Suppressor macrophage treated with lipopolysaccharide for 1 hour (primary cell): ENCODE measurements around the gene SDF2.

Source experiments
- DNase-seq, 3 donors: peaks; one replicate each; pipeline ENCODE4 v3.0.0-alpha.2; 2020 to 2022

The SDF2 gene

DNA sequence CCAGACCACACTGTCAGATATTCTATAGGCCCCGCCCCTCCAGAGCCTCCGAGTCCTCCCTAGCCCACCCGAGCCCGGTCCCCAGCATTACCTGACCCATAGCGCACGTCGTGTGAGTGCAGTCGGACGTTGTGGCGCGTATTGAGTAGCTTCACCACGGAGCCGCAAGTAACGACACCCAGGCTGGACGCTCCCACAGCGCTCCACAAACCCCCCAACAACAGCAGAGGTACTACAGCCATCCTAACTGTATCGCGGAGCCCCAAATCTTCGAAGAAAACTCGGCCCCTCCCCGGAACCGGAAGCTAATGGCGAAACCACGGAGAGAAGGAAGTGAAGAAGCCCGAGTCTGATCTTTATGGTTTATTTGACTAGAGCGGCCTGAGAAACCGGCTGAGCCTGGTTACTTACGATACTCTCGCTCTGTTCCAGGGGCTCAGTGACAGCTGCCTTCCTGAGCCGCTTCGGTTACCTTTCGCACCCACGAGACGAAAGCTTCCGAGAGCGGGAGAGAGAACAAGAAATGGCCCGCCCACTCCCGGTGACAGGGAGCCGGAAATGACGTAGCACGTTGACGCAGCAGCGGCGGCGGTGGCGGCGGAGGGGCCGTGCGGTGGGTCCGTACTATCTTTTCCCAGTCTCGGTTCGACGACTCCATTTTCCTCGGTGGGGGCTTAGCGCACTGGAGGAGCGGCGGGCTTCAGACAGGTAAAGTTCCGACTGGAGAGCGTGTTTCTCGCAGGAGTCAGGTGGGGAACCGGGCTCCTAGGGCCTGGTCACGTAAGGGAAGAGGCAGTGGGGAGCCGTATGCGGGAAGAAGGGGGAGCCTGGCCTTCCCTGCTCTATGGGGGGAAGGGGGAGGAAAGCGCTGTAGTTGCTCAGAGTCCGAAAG, at the start of gene SDF2, which contains the start of gene SUPT6H:
TSS of gene SDF2 (minus strand) at position 272 of the 892 bp plus-strand sequence. CDS start at position 242, 30 bp downstream.
TSS of gene SUPT6H (plus strand) at position 571 of the 892 bp plus-strand sequence. CDS start 11,197 bp downstream, outside the sequence.
- peak; percentile 94 to 96 (median 96) for DNase-seq

- peak; percentile 85 to 94 (median 86) for DNase-seq
These were observed 49.4 kb upstream of the SDF2 start for GRCh38 chr17:28710861-28711722.

DNA sequence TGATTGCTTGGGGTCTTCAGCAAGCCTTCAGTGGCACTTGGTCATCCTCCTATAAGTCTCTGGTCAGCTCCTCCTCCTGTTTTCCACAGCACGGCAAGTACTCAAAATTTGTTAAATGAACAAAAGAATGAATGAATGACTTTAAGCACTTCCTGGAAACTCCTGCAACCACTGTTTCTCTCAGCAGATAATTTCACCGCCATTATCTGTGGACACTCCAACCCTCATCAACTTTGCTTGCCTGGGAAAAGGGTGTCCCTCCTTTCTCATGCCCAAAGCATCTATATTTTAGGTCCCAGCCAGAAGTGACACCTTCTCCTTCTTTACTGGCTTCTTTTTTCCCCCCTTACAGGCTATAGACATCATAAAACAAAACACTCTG, 45.6 kb upstream of the SDF2 start:
- no peak for DNase-seq

- DNase-seq, result no peak
These were observed 45.0 kb upstream of the SDF2 start for GRCh38 chr17:28706471-28707338.

- no peak for DNase-seq
These were observed 44.1 kb upstream of the SDF2 start for GRCh38 chr17:28705728-28706334.

DNA sequence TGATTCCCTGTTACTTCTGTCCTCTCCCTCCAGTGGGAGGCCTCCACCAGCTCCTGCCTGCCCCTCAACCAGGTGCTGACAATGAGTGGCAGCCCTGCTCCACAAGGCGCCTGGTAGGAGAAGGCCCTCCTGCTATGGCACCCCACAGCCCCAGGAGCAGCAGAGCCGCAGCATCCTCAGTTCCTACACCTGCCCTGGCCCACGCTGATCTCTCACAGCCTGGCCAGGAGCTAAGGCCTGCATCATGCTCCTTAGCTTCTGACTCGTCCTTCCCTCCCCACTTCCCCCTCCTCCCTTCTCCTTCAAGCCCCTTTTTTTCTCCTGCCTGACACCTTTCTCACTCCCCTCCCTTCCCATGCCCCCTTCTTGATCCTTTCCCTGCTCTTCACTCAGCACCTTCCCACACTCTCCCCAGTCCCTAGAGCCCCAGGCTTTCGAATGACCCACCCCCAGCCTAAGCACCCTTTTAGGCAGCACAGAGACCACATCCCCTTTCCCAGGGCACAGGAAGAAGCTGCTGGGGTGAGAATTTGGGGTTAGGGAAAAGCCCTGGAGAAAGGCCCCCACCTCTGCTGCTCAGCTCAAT, 43.5 kb upstream of the SDF2 start:
- DNase-seq, result no peak

- DNase-seq, result no peak
These were observed 42.6 kb upstream of the SDF2 start for GRCh38 chr17:28704219-28704858.

GRCh38 chr17:28703552-28704218, 42.0 kb upstream of the SDF2 start:
- DNase-seq, result no peak

- DNase-seq, result no peak
These were observed 41.0 kb upstream of the SDF2 start for GRCh38 chr17:28702752-28703150.

DNA sequence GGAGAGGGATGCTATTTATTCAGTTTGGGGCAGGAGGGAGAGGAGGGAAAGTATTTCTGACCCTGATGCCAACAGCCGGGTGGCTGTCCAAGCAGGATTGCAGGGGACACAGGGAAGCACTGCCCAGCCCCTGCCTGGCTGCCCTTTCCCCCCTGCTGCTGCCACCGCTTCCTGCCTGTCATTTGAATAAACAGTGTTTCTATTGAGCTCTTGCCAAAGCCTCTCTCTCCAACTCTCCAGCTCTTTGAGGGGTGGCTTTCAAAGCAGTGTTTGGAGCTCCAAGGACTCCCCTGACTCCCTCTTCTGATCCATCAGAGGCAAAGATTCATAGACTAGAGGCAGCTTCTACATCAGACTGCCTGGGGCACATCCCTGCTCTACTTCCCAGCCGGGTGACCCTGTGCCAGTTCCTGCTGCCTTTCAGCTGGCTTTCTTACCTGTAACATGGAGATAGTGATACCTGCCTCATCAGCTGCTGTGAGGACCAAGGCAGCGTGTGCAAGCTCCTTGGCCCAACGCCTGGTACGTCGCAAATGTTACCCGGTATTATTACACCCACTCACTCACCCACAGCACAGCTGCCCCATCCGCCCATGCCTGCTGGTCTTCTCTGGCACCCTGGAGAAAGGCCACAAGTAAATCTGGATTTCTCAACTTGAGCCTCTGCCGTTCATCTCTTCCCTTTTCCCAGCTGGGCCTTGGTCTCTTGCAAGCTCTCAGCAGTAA, 40.5 kb upstream of the SDF2 start:
- no peak for DNase-seq

- DNase-seq, result no peak
These were observed 39.3 kb upstream of the SDF2 start for GRCh38 chr17:28700830-28701492.

DNA sequence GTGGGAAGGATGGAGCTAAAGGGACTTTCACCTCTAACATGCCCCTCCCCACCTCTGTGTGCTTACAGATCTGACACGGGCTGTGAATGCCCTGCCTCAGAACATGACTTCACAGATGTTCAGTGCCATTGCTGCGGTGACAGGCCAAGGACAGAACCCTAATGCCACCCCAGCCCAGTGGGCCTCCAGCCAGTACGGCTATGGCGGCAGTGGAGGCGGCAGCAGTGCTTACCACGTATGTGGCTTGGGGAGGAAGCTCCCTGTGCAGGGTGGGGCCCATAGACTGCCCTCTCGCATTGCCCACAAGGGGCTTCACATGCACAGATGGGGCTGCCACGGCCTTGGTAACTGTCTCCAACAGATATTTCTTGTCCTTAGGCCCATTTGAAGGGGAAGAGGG, 38.6 kb upstream of the SDF2 start:
- no peak for DNase-seq

DNA sequence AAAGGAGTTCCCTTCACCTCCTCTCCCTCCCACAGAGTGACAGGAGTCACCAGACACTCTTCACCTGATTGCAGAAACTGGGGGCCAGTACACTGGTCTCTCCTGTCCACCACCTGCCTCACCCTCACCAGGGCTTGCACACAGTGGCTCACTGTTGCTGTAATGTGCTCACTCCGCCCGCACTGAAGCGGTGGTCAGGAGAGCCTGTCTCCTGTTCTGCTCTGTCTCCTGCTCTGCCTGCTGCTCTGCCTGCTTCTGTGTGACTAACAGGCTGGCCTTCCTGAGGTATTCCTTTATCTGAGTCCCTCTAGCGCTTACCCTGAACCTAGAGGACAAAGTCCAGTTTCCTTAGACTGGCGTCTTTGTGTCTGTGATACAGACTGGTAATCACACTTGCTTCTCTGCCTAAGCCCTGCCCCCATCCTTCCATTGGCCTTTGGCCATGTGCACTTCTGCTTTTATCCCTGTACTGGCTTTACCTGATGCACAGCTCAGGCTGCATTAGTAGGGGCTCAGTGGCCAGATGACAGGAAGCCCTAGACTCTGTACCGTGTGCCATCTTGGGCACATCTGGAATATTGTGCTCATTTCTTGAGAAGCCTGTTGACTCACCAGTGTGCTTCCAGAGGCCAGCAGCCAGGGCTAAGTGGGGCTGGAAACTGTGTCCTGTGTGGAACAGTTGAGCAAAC, 36.7 kb upstream of the SDF2 start:
- DNase-seq, result no peak

- DNase-seq, result no peak
These were observed 32.2 kb upstream of the SDF2 start for GRCh38 chr17:28693869-28694268.

- DNase-seq, result no peak
These were observed 27.3 kb upstream of the SDF2 start for GRCh38 chr17:28689011-28689410.

DNA sequence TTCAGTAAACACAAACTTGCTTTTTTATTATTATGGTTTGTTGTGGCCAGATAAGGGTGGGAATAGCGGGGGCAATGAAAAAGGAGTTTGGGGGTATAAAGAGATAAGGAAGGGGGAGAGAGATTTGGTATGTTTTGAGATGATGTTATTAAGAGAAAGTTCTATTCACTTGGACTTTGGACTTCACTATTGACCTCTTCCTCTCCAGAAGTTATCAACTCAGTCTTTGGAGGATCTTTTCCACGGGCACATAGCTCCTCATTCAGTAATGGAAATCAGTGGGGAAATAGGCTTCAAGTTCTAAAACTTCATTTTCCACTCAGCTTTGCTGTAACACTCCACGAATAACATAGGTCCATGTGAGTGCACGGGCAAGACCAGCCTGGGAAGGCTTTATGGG, 26.8 kb upstream of the SDF2 start:
- no peak for DNase-seq

GRCh38 chr17:28686296-28686695, 24.6 kb upstream of the SDF2 start:
- DNase-seq, result no peak

DNA sequence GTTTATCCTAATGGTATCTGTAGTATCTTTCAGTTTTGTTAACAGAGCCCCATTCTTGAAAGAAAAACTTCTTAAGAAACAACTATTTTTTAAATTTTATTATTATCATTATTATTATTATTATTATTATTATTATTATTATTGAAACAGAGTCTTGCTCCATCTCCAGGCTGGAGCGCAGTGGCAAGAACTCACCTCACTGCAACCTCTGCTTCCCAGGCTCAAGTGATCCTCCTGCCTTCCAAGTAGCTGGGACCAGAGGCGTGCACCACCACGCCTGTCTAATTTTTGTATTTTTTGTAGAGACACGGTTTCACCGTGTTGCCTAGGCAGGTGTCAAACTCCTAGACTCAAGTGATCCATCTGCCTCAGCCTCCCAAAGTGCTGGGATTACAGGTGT, 23.7 kb upstream of the SDF2 start:
- no peak for DNase-seq

DNA sequence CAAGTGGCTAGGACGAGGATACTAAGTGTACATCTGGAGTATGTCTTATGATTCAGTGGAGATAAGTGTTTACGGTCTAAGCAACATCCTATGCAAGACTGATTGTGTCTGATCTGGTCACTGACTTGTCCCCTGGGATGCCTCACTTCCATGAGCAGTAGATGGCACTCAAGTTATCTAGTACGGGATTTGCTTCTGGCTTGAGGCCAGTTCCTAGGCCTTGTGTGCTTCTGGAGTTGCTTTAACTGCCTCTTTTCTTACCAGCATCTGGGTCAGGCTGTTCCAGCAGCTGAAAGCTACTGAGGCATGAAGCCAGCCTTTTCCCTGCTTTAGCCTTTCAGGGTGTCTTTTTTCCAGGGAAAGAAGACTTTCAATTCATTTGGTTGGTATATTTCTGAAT, 23.3 kb upstream of the SDF2 start:
- DNase-seq, result peak in 1 of 3 donors; percentile 6
